Skeletal muscle tissue (tissue), 4 donors: Measurements from ENCODE around the gene PITPNC1. TPM values are rescaled to one million over a fixed set of nuclear protein-coding genes. Genes with fewer than 3 reads are reported as not detected.
A peak's percentile ranks its signal among the peaks of the same experiment; 100 is the strongest.

Experiments
- H3K27ac ChIP-seq: one replicate; pipeline ENCODE4 v1.7.0; 2013; ENCODE audit warnings: mild to moderate bottlenecking, low read depth, low read length, inconsistent platforms
- H3K27me3 ChIP-seq, 3 donors: one replicate each; pipeline ENCODE4 v1.7.0; 2013; ENCODE audit warnings: low read length in 3 of 3; ENCODE audit not compliant: control insufficient read depth in 3 of 3, insufficient read depth in 3 of 3
- H3K36me3 ChIP-seq, 3 donors: one replicate each; pipeline ENCODE4 v1.7.0; 2013; ENCODE audit warnings: low read length in 3 of 3; ENCODE audit not compliant: control insufficient read depth in 3 of 3, insufficient read depth in 3 of 3
- H3K4me1 ChIP-seq, 3 donors: one replicate each; pipeline ENCODE4 v1.7.0; 2013; ENCODE audit warnings: low read length in 3 of 3, mild to moderate bottlenecking in 3 of 3; ENCODE audit not compliant: control insufficient read depth in 3 of 3, insufficient read depth in 3 of 3
- H3K4me3 ChIP-seq, 3 donors: one replicate each; pipeline ENCODE4 v1.7.0; 2013; ENCODE audit warnings: low read length in 3 of 3
- H3K9ac ChIP-seq, 3 donors: one replicate each; pipeline ENCODE4 v1.7.0; 2013; ENCODE audit warnings: low read length in 3 of 3, mild to moderate bottlenecking in 3 of 3, moderate library complexity in 2 of 3, low read depth in 1 of 3
- H3K9me3 ChIP-seq, 3 donors: one replicate each; pipeline ENCODE4 v1.7.0; 2013; ENCODE audit warnings: low read length in 3 of 3; ENCODE audit not compliant: control insufficient read depth in 3 of 3
- total RNA-seq: library from RNA; depleted of rRNA; stranded (reverse); fragments of >200 nt; gene quantifications from one replicate; pipeline ENCODE4 v1.2.3, GENCODE V29; 2014
- donor health status: Osteomylitis.

Gene PITPNC1
- total RNA-seq, 1 donor from 2014 or later = 9.4 TPM

- H3K36me3 ChIP-seq = no peaks in the 10 kb centered on the region
- peaks cover 0 to 4% (median 0%) of the 10 kb centered on the region in 3 donors for H3K4me1 ChIP-seq
- H3K27ac ChIP-seq = no peak overlapping the region
- peak overlapping the region in 1 of 3 donors; percentile 22 for H3K4me3 ChIP-seq
- H3K9me3 ChIP-seq = no peaks in the 10 kb centered on the region
- H3K27me3 ChIP-seq = no peaks in the 10 kb centered on the region
- no peak overlapping the region for H3K9ac ChIP-seq
Measured at GRCh38 chr17:67615736-67616135, 238.7 kb downstream of the PITPNC1 start.

- no peaks in the 10 kb centered on the region for H3K27me3 ChIP-seq
- H3K4me3 ChIP-seq = no peak overlapping the region
- H3K9ac ChIP-seq = no peak overlapping the region
- no peaks in the 10 kb centered on the region for H3K36me3 ChIP-seq
- peaks cover 0 to 4% (median 0%) of the 10 kb centered on the region in 3 donors for H3K4me1 ChIP-seq
- no peak overlapping the region for H3K27ac ChIP-seq
- no peaks in the 10 kb centered on the region for H3K9me3 ChIP-seq
Measured at GRCh38 chr17:67617304-67617899, 240.3 kb downstream of the PITPNC1 start.

DNA sequence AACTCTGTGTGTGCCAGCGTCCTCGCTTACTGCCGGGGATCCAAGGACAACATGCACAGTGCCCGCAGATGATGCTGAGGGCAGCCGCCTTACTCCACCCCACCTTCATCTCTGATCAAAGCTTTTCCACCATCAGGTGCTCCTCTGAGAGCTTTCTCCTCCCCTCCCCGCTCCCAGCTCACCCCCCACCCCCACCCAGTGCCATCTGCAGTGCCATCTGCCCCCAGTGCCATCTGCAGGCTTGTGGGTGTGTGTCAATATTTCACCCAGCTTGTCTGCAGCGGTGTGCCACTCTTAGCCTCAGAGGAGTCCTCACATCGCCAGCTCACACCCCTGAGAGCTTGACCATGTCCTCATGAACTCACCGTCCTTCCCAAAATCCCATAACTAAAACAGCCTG is 242.5 kb downstream of the PITPNC1 start:
- Histone ChIP-seq H3K36me3 (no peaks in the 10 kb centered on the region), H3K27ac (no peak overlapping the region), H3K4me1 (peaks cover 0 to 4% (median 0%) of the 10 kb centered on the region in 3 donors), H3K4me3 (no peak overlapping the region), H3K9ac (no peak overlapping the region), H3K9me3 (no peaks in the 10 kb centered on the region), H3K27me3 (no peaks in the 10 kb centered on the region)

DNA sequence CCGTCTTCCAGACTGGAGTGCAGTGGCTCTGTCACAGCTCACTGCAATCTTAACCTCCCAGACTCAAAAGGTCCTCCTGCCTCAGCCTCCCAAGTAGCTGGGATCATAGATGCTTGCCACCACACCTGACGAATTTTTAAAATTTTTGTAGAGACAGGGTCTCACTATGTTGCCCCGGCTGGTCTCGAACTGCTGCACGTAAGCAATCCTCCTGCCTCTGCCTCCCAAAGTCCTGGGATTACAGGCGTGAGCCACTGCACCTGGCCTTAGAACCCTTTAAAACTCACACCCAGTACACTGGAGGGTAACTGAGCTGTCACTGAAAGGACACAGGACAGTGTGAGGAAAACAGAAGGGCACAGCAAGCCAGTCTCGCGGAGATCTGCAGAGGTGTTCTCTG is 243.0 kb downstream of the PITPNC1 start:
- no peak overlapping the region for H3K9ac ChIP-seq
- H3K9me3 ChIP-seq = no peaks in the 10 kb centered on the region
- peaks cover 0 to 3% (median 0%) of the 10 kb centered on the region in 3 donors for H3K4me1 ChIP-seq
- H3K4me3 ChIP-seq = no peak overlapping the region
- no peaks in the 10 kb centered on the region for H3K27me3 ChIP-seq
- H3K36me3 ChIP-seq = no peaks in the 10 kb centered on the region
- H3K27ac ChIP-seq = no peak overlapping the region

GRCh38 chr17:67620636-67621035 is 243.6 kb downstream of the PITPNC1 start:
- Histone ChIP-seq H3K4me3 (no peak overlapping the region), H3K4me1 (no peaks in the 10 kb centered on the region), H3K36me3 (no peaks in the 10 kb centered on the region), H3K9me3 (no peaks in the 10 kb centered on the region), H3K27me3 (no peaks in the 10 kb centered on the region), H3K9ac (no peak overlapping the region), H3K27ac (no peak overlapping the region)

DNA sequence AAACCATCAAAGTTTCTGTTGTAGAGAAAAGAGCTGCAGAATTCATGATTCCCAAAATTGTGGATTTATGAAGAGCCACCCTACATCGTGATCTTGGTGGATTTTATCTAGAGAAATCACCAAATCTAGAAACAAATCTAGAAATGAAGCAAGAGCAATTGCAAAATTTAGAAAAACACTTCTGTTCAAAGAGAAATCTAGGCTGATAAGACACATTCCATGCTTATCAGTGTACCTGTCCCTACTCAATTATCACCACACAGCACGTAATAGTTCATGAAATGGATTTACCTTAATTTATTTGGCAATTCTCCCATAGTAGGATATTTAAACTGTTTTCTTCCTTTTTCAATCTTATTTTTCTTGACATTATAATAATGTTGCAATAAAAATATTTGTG is 246.7 kb downstream of the PITPNC1 start:
- no peaks in the 10 kb centered on the region for H3K9me3 ChIP-seq
- no peak overlapping the region for H3K27ac ChIP-seq
- H3K27me3 ChIP-seq = no peaks in the 10 kb centered on the region
- H3K4me1 ChIP-seq = no peaks in the 10 kb centered on the region
- H3K9ac ChIP-seq = no peak overlapping the region
- no peaks in the 10 kb centered on the region for H3K36me3 ChIP-seq
- no peak overlapping the region for H3K4me3 ChIP-seq

DNA sequence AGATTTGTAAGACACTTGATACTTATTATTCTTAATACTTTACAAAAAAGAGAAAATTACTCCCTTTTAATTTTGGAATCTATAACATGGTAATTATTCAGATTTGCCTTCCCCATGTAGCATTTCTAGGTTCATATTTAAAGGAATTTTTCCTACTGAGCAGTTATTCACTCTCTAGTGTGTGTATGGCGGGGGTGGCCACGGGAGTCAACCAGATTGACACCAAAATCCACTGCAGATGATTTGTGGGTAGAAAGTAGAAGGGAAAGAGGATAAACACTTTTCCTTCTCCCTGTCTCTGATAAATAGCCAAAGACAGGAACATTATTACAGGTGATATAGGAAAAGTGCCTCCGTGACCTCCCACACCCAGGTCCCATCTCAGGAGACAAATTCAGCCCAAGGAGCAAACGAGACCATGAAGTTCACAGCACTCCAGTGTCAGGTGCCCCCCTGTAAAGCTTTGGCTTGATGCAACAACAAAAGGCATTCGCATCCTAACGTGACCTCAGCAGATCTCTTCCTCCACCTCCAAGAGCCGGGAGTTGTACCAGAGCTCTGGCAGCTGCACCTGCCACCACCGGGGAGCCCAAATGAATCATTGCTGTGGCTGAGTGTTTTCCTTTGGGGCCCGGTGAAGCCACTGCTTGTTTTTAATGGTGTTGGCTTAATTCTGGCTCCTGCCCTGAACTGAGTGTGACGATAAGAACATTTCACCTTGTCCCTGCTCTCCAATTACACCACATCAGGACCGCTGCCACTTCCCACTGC is 248.0 kb downstream of the PITPNC1 start:
- H3K9me3 ChIP-seq = no peaks in the 10 kb centered on the region
- H3K27me3 ChIP-seq = no peaks in the 10 kb centered on the region
- no peak overlapping the region for H3K4me3 ChIP-seq

GRCh38 chr17:67625971-67626370 is 248.9 kb downstream of the PITPNC1 start:
- Histone ChIP-seq H3K9ac (no peak overlapping the region), H3K9me3 (no peaks in the 10 kb centered on the region)

More for the DNA sequence above, 248.0 kb downstream of the PITPNC1 start:
- no peak overlapping the region for H3K27ac ChIP-seq
- no peaks in the 10 kb centered on the region for H3K4me1 ChIP-seq
- no peaks in the 10 kb centered on the region for H3K36me3 ChIP-seq
- no peak overlapping the region for H3K9ac ChIP-seq

GRCh38 chr17:67628580-67629013 is 251.5 kb downstream of the PITPNC1 start:
- H3K27me3 ChIP-seq = no peaks in the 10 kb centered on the region
- no peak overlapping the region for H3K27ac ChIP-seq
- H3K36me3 ChIP-seq = no peaks in the 10 kb centered on the region
- H3K9ac ChIP-seq = no peak overlapping the region
- H3K4me3 ChIP-seq = no peak overlapping the region
- no peaks in the 10 kb centered on the region for H3K9me3 ChIP-seq
- no peaks in the 10 kb centered on the region for H3K4me1 ChIP-seq

More at GRCh38 chr17:67625971-67626370, 248.9 kb downstream of the PITPNC1 start:
- no peak overlapping the region for H3K4me3 ChIP-seq
- H3K4me1 ChIP-seq = no peaks in the 10 kb centered on the region
- no peaks in the 10 kb centered on the region for H3K27me3 ChIP-seq
- no peak overlapping the region for H3K27ac ChIP-seq
- no peaks in the 10 kb centered on the region for H3K36me3 ChIP-seq

GRCh38 chr17:67629971-67630320 is 252.9 kb downstream of the PITPNC1 start:
- Histone ChIP-seq H3K4me1 (peaks cover 0 to 5% (median 0%) of the 10 kb centered on the region in 3 donors), H3K4me3 (no peak overlapping the region), H3K27ac (no peak overlapping the region), H3K36me3 (no peaks in the 10 kb centered on the region), H3K27me3 (no peaks in the 10 kb centered on the region), H3K9me3 (no peaks in the 10 kb centered on the region), H3K9ac (no peak overlapping the region)
